A549 treated with GW870086 at 1 μM for 4 hours (cell line): ENCODE results near the gene C5orf58. TPM values are rescaled to one million over a fixed set of nuclear protein-coding genes. Genes with fewer than 3 reads are reported as not detected.

Experiments used
- total RNA-seq: library from RNA; stranded (reverse); fragments of 200-300 nt; extraction: Qiagen RNA extraction; gene quantifications from 5 replicates; pipeline ENCODE4 v1.2.3, GENCODE V29; 2022; ENCODE audit warnings: low read depth

The C5orf58 gene, protein sequence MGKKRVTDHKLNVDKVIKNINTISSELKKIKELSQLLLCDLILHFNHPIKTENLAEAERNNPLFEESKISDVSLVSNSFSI
- not detected in 5 replicates for total RNA-seq

DNA sequence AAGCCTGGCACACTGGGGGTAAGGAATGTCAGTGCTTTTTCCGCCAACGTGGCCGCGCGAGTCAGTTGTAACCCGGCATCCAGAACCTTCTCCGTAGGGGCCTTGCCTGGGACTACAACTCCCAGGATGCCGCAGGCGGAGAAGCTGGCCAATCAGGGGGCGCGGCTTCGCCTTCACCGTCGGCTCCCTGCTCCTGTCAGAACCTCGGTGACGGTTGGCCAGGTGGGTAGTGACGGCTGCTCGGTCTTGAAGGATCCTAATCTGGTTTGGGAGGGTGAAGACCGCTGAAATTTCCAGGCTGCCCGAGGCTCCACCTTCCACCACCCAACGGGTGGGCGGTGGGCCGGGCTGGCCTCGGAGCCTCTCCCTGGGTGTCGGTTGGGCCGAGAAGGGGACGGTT is at the start of gene C5orf58:
C5orf58 (plus strand) TSS at position 200 of the 400 bp plus-strand sequence. CDS start 1,992 bp downstream, outside the sequence.

Other genes starting within 250 kb of the C5orf58 start
- gene FOXI1, start 127.1 kb upstream of the C5orf58 start, total RNA-seq: not detected in 5 replicates
- gene LCP2, start 64.8 kb downstream of the C5orf58 start, total RNA-seq: 0.08 TPM in 1 of 5 replicates, not detected in the others
- gene KCNMB1, start 156.4 kb downstream of the C5orf58 start, total RNA-seq: not detected in 5 replicates